Activated T-cell treated with anti-CD3 and anti-CD28 coated beads for 48 hours (primary cell): ENCODE measurements around the gene HDAC10.

ENCODE experiments used
- DNase-seq: peaks from one replicate; pipeline ENCODE4 v3.0.0-alpha.2; 2020; ENCODE audit warnings: low read depth

HDAC10 gene

GRCh38 chr22:50238755-50239154 is 12.3 kb downstream of the HDAC10 start:
- no peak for DNase-seq

- no peak for DNase-seq
These were observed 14.2 kb downstream of the HDAC10 start for GRCh38 chr22:50236731-50237409.

- DNase-seq, result no peak
These were observed 17.8 kb downstream of the HDAC10 start for GRCh38 chr22:50233223-50233622.

GRCh38 chr22:50232481-50233151 is 18.4 kb downstream of the HDAC10 start:
- DNase-seq, result no peak

GRCh38 chr22:50229370-50229769 is 21.7 kb downstream of the HDAC10 start:
- DNase-seq, result no peak

- DNase-seq, result no peak
These were observed 22.7 kb downstream of the HDAC10 start for GRCh38 chr22:50228366-50228765.

GRCh38 chr22:50227579-50228215 is 23.4 kb downstream of the HDAC10 start:
- no peak for DNase-seq

GRCh38 chr22:50226875-50227165 is 24.2 kb downstream of the HDAC10 start:
- DNase-seq, result no peak

GRCh38 chr22:50226063-50226874 is 24.8 kb downstream of the HDAC10 start:
- DNase-seq, result no peak

GRCh38 chr22:50225200-50225969 is 25.7 kb downstream of the HDAC10 start:
- DNase-seq, result no peak

GRCh38 chr22:50224071-50224470 is 27.0 kb downstream of the HDAC10 start:
- no peak for DNase-seq

GRCh38 chr22:50222508-50222907 is 28.6 kb downstream of the HDAC10 start:
- DNase-seq, result no peak

- DNase-seq, result no peak
These were observed 29.4 kb downstream of the HDAC10 start for GRCh38 chr22:50221410-50222300.

GRCh38 chr22:50220603-50221409 is 30.3 kb downstream of the HDAC10 start:
- DNase-seq, result no peak

- DNase-seq, result no peak
These were observed 31.1 kb downstream of the HDAC10 start for GRCh38 chr22:50219800-50220602.

- DNase-seq, result no peak
These were observed 31.9 kb downstream of the HDAC10 start for GRCh38 chr22:50218996-50219727.

GRCh38 chr22:50218153-50218995 is 32.7 kb downstream of the HDAC10 start:
- DNase-seq, result no peak
